Measurements from ENCODE around the gene HOPX.
"Not testable (repeated sequence)": the region's sequence is repeated elsewhere in the genome, so short reads cannot be mapped to it uniquely, and the experiment has no call there.

HOPX gene, protein sequence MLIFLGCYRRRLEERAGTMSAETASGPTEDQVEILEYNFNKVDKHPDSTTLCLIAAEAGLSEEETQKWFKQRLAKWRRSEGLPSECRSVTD

GRCh38 chr4:56681158-56681852 is at the start of gene HOPX:
HOPX (minus strand) TSS chr4:56681296; CDS start chr4:56657816, 23,480 bp downstream.
- peak; percentile 35 for DNase-seq (ENCODE audit: low spot score)

- no peak for DNase-seq (ENCODE audit: low spot score)
Observed at GRCh38 chr4:56730097-56730496, 49.0 kb upstream of the HOPX start.

GRCh38 chr4:56728512-56728911 is 47.4 kb upstream of the HOPX start:
- peak; percentile 8 for DNase-seq (ENCODE audit: low spot score)

DNA sequence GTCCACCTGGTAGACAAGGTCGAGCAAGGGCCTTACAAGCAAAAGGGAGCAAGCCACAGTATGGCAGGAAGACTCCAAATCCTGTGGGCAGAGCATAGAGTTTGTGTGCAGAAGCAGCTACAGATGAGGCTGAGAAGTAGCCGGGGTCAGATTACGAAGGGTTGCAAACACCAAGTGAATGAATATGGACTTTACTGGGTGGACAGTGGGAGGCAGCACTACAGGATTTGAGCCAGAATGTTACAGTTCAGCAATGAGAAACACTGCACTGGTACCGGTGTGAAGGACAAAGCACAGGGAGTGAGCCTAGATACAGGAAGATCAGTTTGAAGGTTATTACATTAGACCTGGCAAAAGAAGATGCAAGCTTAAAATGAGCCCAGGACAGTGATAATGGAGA is 46.1 kb upstream of the HOPX start:
- DNase-seq (ENCODE audit: low spot score), result no peak

DNA sequence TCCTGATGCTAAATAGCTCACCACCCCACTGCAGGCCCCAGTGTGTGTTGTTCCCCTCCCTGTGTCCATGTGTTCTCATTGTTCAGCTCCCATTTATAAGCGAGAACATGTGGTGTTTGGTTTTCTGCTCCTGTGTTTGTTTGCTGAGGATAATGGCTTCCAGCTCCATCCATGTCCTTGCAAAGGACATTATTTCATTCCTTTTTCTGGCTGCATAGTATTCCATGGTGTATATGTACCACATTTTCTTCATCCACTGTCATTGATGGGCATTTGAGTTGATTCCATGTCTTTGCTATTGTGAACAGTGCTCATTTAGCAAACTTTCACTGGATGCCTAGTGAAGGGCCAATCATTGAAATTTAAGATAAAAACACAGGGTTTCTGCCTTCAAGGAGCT is 45.5 kb upstream of the HOPX start:
- DNase-seq (ENCODE audit: low spot score), result not testable (repeated sequence)

GRCh38 chr4:56723659-56724230 is 42.6 kb upstream of the HOPX start:
- DNase-seq (ENCODE audit: low spot score), result no peak

DNA sequence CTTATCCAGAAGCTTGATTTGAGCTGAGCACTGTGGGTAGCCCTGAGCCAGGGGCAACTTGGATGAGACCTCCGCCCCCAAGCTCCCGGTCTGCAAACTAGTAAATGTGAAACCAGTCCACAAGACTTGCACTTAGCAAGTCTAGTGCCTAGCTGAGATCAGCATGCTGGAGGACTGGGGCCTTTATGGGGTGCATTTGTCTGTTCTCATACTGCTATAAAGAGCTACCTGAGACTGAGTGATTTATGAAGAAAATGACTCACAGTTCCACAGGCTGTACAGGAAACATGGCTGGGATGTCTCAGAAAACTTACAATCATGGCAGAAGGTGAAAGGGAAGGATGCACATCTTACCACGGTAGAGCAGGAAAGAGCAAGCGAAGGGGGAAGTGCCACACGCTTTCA is 42.1 kb upstream of the HOPX start:
- DNase-seq (ENCODE audit: low spot score), result no peak

GRCh38 chr4:56708146-56708545 is 27.1 kb upstream of the HOPX start:
- DNase-seq (ENCODE audit: low spot score), result no peak

GRCh38 chr4:56705966-56706365 is 24.9 kb upstream of the HOPX start:
- no peak for DNase-seq (ENCODE audit: low spot score)

- no peak for DNase-seq (ENCODE audit: low spot score)
Observed at GRCh38 chr4:56705334-56705733, 24.2 kb upstream of the HOPX start.

DNA sequence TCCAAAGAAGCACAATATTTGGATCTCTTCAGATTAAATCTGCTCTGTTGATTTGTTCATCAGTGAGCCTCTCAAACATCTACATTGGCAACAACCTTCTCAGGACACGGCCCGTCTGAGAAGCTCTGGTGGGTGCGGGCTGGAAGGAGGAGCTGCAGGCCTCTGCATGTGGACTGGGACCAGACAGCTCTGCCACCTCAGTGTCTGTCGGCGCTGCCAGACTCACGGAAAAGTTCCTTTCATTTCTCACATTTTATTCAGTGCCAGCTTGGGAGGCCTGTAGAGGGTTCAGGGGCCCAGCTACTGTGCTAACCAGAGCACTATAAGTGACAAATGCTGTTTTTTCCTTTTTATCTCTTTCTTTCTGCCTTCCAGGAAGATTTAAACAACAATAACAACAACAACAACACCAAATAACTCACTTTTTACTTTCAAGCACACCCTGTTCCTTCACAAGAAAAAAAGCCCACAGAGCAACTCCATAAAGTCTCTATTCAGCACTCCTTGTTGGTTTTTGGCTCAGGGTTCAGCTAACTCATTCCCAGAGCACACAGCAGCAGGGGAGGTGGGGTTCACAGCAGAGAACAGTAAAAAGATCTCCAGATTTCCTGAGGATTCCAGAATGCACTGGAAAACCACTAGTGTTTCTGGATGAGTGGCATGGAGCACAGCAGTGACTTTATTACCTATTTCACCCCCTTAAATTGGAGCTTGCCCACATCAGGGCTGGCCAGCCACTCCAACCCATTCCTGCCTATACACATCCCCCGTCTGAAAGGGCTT is 23.2 kb upstream of the HOPX start:
- no peak for DNase-seq (ENCODE audit: low spot score)

DNA sequence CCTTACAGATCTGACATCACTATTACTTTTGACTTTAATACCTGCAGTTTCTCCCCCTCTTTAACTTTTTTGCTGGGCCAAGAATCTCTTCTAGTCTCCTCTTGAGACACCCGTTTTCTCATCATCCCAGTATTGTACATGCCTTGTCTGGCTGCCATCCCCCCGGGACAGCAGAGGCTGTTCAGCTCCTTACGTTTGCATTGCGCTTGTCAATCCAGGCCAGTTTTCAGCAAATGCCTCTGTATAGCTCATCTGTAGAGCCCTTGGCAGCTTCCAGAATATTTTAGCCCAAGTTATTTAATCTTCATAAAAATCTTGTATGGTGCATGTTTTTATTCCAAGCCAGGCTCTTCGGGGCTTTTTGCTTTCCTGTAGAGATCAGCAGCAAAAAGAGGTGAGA is 22.3 kb upstream of the HOPX start:
- no peak for DNase-seq (ENCODE audit: low spot score)

GRCh38 chr4:56701644-56702043 is 20.5 kb upstream of the HOPX start:
- no peak for DNase-seq (ENCODE audit: low spot score)

DNA sequence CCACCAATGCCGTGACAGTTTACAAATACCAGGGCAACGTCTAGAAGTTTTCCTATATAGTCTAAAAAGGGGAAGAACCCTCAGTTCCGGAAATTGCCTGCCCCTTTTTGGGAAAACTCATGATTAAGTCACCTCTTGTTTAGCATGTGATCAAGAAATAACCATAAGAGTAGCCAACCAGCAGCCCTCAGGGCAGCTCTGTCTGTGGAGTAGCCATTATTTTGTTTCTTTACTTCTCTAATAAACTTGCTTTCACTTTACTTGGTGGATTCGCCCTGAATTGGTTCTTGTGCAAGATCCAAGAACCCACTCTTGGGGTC is 20.0 kb upstream of the HOPX start:
- no peak for DNase-seq (ENCODE audit: low spot score)

- DNase-seq (ENCODE audit: low spot score), result no peak
Observed at GRCh38 chr4:56699537-56700105, 18.5 kb upstream of the HOPX start.

DNA sequence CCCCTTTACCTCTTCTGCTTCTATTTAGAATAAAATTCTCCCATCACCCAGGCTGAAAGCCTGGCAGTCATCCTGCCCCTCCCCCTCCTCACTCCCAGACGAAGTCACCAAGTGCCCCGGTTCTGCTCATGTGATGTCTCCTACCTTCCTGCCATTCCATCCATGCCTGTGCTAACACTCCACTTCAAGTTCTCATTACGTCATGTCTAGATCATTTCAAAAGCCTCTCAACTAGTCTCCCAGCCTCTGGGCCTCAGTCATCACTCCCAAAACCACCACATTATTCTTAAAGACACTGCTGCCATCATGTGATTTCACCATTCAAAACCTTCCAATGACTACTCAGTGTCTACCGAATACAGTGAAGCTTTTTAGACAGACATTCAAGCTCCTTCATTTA is 17.2 kb upstream of the HOPX start:
- DNase-seq (ENCODE audit: low spot score), result no peak

DNA sequence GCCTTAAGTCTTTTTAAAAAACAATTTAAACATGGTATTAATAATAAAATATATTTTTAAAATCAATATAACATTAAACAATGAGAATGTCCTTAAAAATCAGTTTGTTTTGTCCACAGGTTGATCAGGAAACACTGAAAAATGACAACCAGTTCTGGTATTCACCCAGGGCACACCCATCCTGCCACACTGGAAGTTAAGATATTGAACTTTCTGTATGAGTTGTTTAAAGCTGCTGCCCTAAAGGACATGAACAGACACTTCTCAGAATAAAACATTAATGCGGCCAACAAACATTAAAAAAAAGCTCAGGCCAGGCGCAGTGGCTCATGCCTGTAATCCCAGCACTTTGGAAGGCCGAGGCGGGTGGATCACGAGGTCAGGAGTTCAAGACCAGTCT is 15.0 kb upstream of the HOPX start:
- DNase-seq (ENCODE audit: low spot score), result no peak

- DNase-seq (ENCODE audit: low spot score), result not testable (repeated sequence)
Observed at GRCh38 chr4:56693476-56693875, 12.4 kb upstream of the HOPX start.

DNA sequence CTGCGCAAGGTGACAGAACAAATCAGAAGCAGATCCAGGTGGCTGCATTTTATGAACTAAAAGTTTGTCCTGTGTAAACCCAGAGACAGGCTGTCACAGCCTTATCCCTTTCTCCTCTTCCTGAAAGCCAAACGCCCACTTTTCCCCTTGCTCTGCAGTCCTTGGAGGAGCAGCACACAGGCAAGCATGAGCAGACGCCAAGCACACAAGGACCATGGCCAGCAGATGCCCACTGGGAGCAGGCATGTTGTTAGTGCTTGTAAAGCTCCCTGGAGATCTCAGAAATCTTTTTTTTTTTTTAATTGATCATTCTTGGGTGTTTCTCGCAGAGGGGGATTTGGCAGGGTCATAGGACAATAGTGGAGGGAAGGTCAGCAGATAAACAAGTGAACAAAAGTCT is 11.5 kb upstream of the HOPX start:
- DNase-seq (ENCODE audit: low spot score), result no peak

GRCh38 chr4:56691425-56691824 is 10.3 kb upstream of the HOPX start:
- DNase-seq (ENCODE audit: low spot score), result no peak

DNA sequence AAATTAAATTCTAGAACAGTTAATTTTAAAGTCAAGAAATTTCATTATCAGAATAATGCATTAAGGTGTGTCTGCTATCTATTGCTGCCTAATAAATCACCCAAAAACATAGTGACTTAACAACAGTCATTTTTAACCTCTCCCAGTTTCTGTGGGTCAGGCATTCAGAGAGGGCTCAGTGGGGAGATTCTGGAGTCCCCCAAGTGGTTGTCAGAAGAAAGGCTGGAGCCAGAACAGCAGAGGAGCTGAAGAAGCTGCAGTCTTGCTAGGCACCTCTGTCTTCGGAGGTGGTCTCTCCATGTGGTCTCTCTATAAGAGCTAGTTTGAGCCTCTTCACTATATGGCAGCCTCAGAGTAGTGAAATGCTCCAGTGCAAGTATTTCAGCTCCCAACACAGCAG is 9.3 kb upstream of the HOPX start:
- no peak for DNase-seq (ENCODE audit: low spot score)

- peak; percentile 38 for DNase-seq (ENCODE audit: low spot score)
Observed at GRCh38 chr4:56689201-56689969, 8.3 kb upstream of the HOPX start.
